ENCODE measurements around the gene FAM83D. TPM values are rescaled to one million over a fixed set of nuclear protein-coding genes. Genes with fewer than 3 reads are reported as not detected.

Gene FAM83D
- total and polyA plus RNA-seq, 2 donors (not counting 1 experiment from before 2014, with no cell fraction given), result 0.82 to 1.7 TPM

GRCh38 chr20:38926934-38927616 is 858 bp downstream of the FAM83D start:
- Mint-ChIP-seq H3K27me3 (no peaks in the 10 kb centered on the region), H3K27ac (no peak overlapping the region), H3K4me1 (peaks cover 27% of the 10 kb centered on the region), H3K4me3 (peak overlapping the region; percentile 82), H3K9me3 (ENCODE audit: insufficient read depth) (no peaks in the 10 kb centered on the region)
- H2AFZ ChIP-seq (ENCODE audit: insufficient read depth, low read depth, low read length, poor library complexity, severe bottlenecking), result peak overlapping the region; percentile 84
- ChIA-PET CTCF (interaction anchor here (0.9 to 2.3 kb wide), 4 partner anchors 10 to 122 kb away, joined by 3 to 11 read pairs (median 6); partner anchors contain the start of gene DHX35), POLR2A (interaction anchor here (0.6 to 0.7 kb wide), 2 partner anchors 34 to 105 kb away, joined by 5 to 6 read pairs; no protein-coding TSS in a partner anchor)
- H4K20me1 ChIP-seq (ENCODE audit: control insufficient read depth, insufficient read depth, low read length, poor library complexity, severe bottlenecking), result no peaks in the 10 kb centered on the region
- peak overlapping the region; percentile 77 for H3K9ac ChIP-seq (ENCODE audit: low read length)
- DNase-seq, result no peak
- peak overlapping the region; percentile 99 for H3K4me2 ChIP-seq (replicated peaks; ENCODE audit: low read depth, low read length, poor library complexity, severe bottlenecking)
- peaks cover 0 to 6% of the 10 kb centered on the region in 2 experiments for H3K36me3 ChIP-seq (replicated peaks in 1 of 2; ENCODE audit: control extremely low read depth in 1 of 2, control insufficient read depth in 1 of 2, extremely low read depth in 1 of 2, insufficient read depth in 2 of 2, low read length in 1 of 2)
- peaks cover 37% of the 10 kb centered on the region for H3K79me2 ChIP-seq (ENCODE audit: control insufficient read depth, insufficient read depth, low read length)
- ATAC-seq (ENCODE audit: low read depth), result no peak
- TF ChIP-seq EZH2 (IDR thresholded peaks at IDR 0.05; ENCODE audit: borderline replicate concordance, insufficient read depth, low read depth, low read length, poor library complexity, severe bottlenecking), result no peak
- TF ChIP-seq, protein P1, sequence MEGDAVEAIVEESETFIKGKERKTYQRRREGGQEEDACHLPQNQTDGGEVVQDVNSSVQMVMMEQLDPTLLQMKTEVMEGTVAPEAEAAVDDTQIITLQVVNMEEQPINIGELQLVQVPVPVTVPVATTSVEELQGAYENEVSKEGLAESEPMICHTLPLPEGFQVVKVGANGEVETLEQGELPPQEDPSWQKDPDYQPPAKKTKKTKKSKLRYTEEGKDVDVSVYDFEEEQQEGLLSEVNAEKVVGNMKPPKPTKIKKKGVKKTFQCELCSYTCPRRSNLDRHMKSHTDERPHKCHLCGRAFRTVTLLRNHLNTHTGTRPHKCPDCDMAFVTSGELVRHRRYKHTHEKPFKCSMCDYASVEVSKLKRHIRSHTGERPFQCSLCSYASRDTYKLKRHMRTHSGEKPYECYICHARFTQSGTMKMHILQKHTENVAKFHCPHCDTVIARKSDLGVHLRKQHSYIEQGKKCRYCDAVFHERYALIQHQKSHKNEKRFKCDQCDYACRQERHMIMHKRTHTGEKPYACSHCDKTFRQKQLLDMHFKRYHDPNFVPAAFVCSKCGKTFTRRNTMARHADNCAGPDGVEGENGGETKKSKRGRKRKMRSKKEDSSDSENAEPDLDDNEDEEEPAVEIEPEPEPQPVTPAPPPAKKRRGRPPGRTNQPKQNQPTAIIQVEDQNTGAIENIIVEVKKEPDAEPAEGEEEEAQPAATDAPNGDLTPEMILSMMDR (IDR thresholded peaks at IDR 0.05), result no peak
- no peaks in the 10 kb centered on the region for H3K9me3 ChIP-seq (ENCODE audit: control extremely low read depth in 1 of 3, control insufficient read depth in 2 of 3, insufficient read depth in 1 of 3, low read length in 2 of 3)
- 5% methylated on average over 21 of the region's 27 CpGs for WGBS (ENCODE audit: insufficient coverage)
- intact Hi-C loops (cut with micrococcal nuclease), result loop anchor here (1.0 to 2.0 kb wide), 5 partner anchors 35 to 280 kb away; partner anchors contain the start of genes ACTR5 and DHX35
- peak overlapping the region; percentile 31 to 73 (median 59) for H3K4me3 ChIP-seq (ENCODE audit: control extremely low read depth in 1 of 5, extremely low read depth in 1 of 5, insufficient read depth in 1 of 5, low read depth in 2 of 5, low read length in 4 of 5)
- peaks cover 0 to 3% (median 1%) of the 10 kb centered on the region in 4 experiments for H3K27me3 ChIP-seq (replicated peaks in 1 of 4; ENCODE audit: control extremely low read depth in 1 of 4, control insufficient read depth in 3 of 4, insufficient read depth in 4 of 4, low read length in 3 of 4)
- peaks cover 6 to 18% of the 10 kb centered on the region in 2 donors for H3K4me1 ChIP-seq (ENCODE audit: control insufficient read depth in 2 of 2, insufficient read depth in 2 of 2, low read length in 2 of 2)
- H3K27ac ChIP-seq (ENCODE audit: low read length in 2 of 2), result peak overlapping the region in 1 of 2 donors; percentile 49
